DND-41 (cell line): ENCODE results near the gene DAG1.

Experiments used
- CTCF ChIP-seq: IDR thresholded peaks from 2 replicates; pipeline ENCODE4 v1.5.1; 2012; ENCODE audit warnings: borderline replicate concordance, low read length, moderate library complexity, mild to moderate bottlenecking; ENCODE audit not compliant: poor library complexity, severe bottlenecking; ENCODE audit errors: extremely low read depth
- EZH2 ChIP-seq: IDR thresholded peaks from 3 replicates; pipeline ENCODE4 v1.6.1; 2012; ENCODE audit warnings: borderline replicate concordance, low read depth, mild to moderate bottlenecking, moderate library complexity, low read length, inconsistent platforms; ENCODE audit not compliant: severe bottlenecking

GRCh38 chr3:49456466-49456865 lies 13.6 kb upstream of the DAG1 start:
- TF ChIP-seq CTCF (no peak), EZH2 (no peak)
